ENCODE measurements around the gene TENM4.

The TENM4 gene

GRCh38 chr11:79371152-79371551 is 69.7 kb downstream of the TENM4 start:
- TF ChIP-seq TAF1 (IDR thresholded peaks at IDR 0.05; ENCODE audit: low read depth), result no peak
- TF ChIP-seq CEBPB (IDR thresholded peaks at IDR 0.05), result no peak
- no peak for TF ChIP-seq FOXM1 (IDR thresholded peaks at IDR 0.05; ENCODE audit: borderline replicate concordance, low read depth)
- no peak for TF ChIP-seq MAX (IDR thresholded peaks at IDR 0.05)
- no peak for TF ChIP-seq ZBTB7A (IDR thresholded peaks at IDR 0.05; ENCODE audit: low read depth)
- TF ChIP-seq USF1 (IDR thresholded peaks at IDR 0.05), result no peak
- TF ChIP-seq EGR1 (IDR thresholded peaks at IDR 0.05), result no peak
- no peak for TF ChIP-seq TCF12 (IDR thresholded peaks at IDR 0.05; ENCODE audit: low read depth)
- no peak for TF ChIP-seq RAD21 (IDR thresholded peaks at IDR 0.05; ENCODE audit: low read depth)
- TF ChIP-seq NFIC (IDR thresholded peaks at IDR 0.05), result no peak
- TF ChIP-seq EP300 (IDR thresholded peaks at IDR 0.05; ENCODE audit: borderline replicate concordance), result no peak
- TF ChIP-seq REST (IDR thresholded peaks at IDR 0.05; ENCODE audit: low read depth), result no peak
- no peak for TF ChIP-seq YY1 (IDR thresholded peaks at IDR 0.05; ENCODE audit: low read depth)
- TF ChIP-seq TEAD4 (IDR thresholded peaks at IDR 0.05), result no peak
- no peak for TF ChIP-seq CREB1 (IDR thresholded peaks at IDR 0.05; ENCODE audit: low read depth)

DNA sequence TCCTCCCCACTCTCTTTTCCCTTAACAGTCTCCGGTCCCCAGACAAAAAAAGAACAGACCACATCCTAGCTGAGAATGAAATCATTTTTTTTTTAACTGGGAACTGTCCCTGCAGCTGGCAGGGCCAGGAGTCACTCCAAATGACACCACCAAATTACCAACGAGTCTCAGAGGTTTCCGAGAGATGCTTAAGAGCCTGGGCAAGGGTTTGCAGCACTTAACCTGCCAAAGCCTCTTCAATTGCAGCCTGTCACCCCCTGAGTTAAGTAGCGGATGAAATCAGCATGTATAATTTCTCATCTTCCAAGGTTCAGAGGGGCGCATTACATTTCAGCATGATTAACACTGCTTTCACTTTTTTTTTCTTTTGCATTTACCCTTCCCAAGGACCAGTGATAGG is 71.8 kb downstream of the TENM4 start:
- no peak for TF ChIP-seq USF1 (IDR thresholded peaks at IDR 0.05)
- no peak for TF ChIP-seq ZBTB7A (IDR thresholded peaks at IDR 0.05; ENCODE audit: low read depth)
- no peak for TF ChIP-seq TEAD4 (IDR thresholded peaks at IDR 0.05)
- no peak for TF ChIP-seq CEBPB (IDR thresholded peaks at IDR 0.05)
- no peak for TF ChIP-seq CREB1 (IDR thresholded peaks at IDR 0.05; ENCODE audit: low read depth)
- TF ChIP-seq RAD21 (IDR thresholded peaks at IDR 0.05; ENCODE audit: low read depth), result no peak
- TF ChIP-seq EP300 (IDR thresholded peaks at IDR 0.05; ENCODE audit: borderline replicate concordance), result no peak
- TF ChIP-seq FOXM1 (IDR thresholded peaks at IDR 0.05; ENCODE audit: borderline replicate concordance, low read depth), result no peak
- no peak for TF ChIP-seq YY1 (IDR thresholded peaks at IDR 0.05; ENCODE audit: low read depth)
- TF ChIP-seq TAF1 (IDR thresholded peaks at IDR 0.05; ENCODE audit: low read depth), result no peak
- no peak for TF ChIP-seq NFIC (IDR thresholded peaks at IDR 0.05)
- no peak for TF ChIP-seq TCF12 (IDR thresholded peaks at IDR 0.05; ENCODE audit: low read depth)
- no peak for TF ChIP-seq EGR1 (IDR thresholded peaks at IDR 0.05)
- TF ChIP-seq REST (IDR thresholded peaks at IDR 0.05; ENCODE audit: low read depth), result no peak
- no peak for TF ChIP-seq MAX (IDR thresholded peaks at IDR 0.05)

- no peak for TF ChIP-seq TEAD4 (IDR thresholded peaks at IDR 0.05)
- TF ChIP-seq ZBTB7A (IDR thresholded peaks at IDR 0.05; ENCODE audit: low read depth), result no peak
- TF ChIP-seq RAD21 (IDR thresholded peaks at IDR 0.05; ENCODE audit: low read depth), result no peak
- TF ChIP-seq YY1 (IDR thresholded peaks at IDR 0.05; ENCODE audit: low read depth), result no peak
- no peak for TF ChIP-seq CEBPB (IDR thresholded peaks at IDR 0.05)
- TF ChIP-seq REST (IDR thresholded peaks at IDR 0.05; ENCODE audit: low read depth), result no peak
- no peak for TF ChIP-seq NFIC (IDR thresholded peaks at IDR 0.05)
- no peak for TF ChIP-seq FOXM1 (IDR thresholded peaks at IDR 0.05; ENCODE audit: borderline replicate concordance, low read depth)
- TF ChIP-seq EP300 (IDR thresholded peaks at IDR 0.05; ENCODE audit: borderline replicate concordance), result no peak
- TF ChIP-seq USF1 (IDR thresholded peaks at IDR 0.05), result no peak
- TF ChIP-seq TCF12 (IDR thresholded peaks at IDR 0.05; ENCODE audit: low read depth), result no peak
- no peak for TF ChIP-seq TAF1 (IDR thresholded peaks at IDR 0.05; ENCODE audit: low read depth)
- TF ChIP-seq MAX (IDR thresholded peaks at IDR 0.05), result no peak
- TF ChIP-seq CREB1 (IDR thresholded peaks at IDR 0.05; ENCODE audit: low read depth), result no peak
- no peak for TF ChIP-seq EGR1 (IDR thresholded peaks at IDR 0.05)
These were observed 73.0 kb downstream of the TENM4 start for GRCh38 chr11:79367844-79368243.

Measured in Ishikawa (cell line).